K562 (cell line): ENCODE measurements around the gene WWTR1.

Experiments
- CHCHD3 ChIP-seq: fragments of 250-450 bp; sonication (Bioruptor Pico); IDR thresholded peaks from 2 replicates; pipeline ENCODE4 v2.1.2; 2022; ENCODE audit warnings: mild to moderate bottlenecking
- CTCF ChIP-seq, 3 experiments: IDR thresholded peaks in 2 of 3; conservative IDR thresholded peaks in 1 of 3; 2 replicates each; pipeline ENCODE4 v1.5.1; 2011 to 2012; ENCODE audit warnings: low read length in 3 of 3, mild to moderate bottlenecking in 3 of 3, control low read depth in 2 of 3, improper control_type of control experiment in 1 of 3, inconsistent platforms in 1 of 3, low read depth in 1 of 3, mixed read lengths in 1 of 3, moderate library complexity in 1 of 3; ENCODE audit not compliant: insufficient read depth in 2 of 3
- ELK1 ChIP-seq: sonication (generic); formaldehyde crosslinking; IDR thresholded peaks from 2 replicates; pipeline ENCODE4 v1.8.1; 2022; ENCODE audit warnings: missing genetic modification reagents
- ETV6 ChIP-seq, 3 experiments: fragments of 150-350 bp in 1 of 3; sonication (generic) in 1 of 3; formaldehyde crosslinking in 1 of 3; IDR thresholded peaks; 2 replicates each; pipeline versions ENCODE4 v1.6.1 to v1.8.0; 2014 to 2022; ENCODE audit warnings: borderline replicate concordance in 2 of 3, low read depth in 2 of 3, antibody characterized with exemption in 1 of 3, low read length in 1 of 3, mild to moderate bottlenecking in 1 of 3, missing genetic modification reagents in 1 of 3
- GTF2F1 ChIP-seq: IDR thresholded peaks from 2 replicates; pipeline ENCODE4 v1.6.1; 2011; ENCODE audit warnings: low read depth, low read length, improper control_type of control experiment
- HINFP ChIP-seq: fragments of 450-650 bp; conservative IDR thresholded peaks from 2 replicates; pipeline ENCODE4 v1.6.1; 2016; ENCODE audit warnings: missing genetic modification characterization, low read depth, mild to moderate bottlenecking, control low read depth, missing compliant biosample characterization
- PKNOX1 ChIP-seq: fragments of 450-650 bp; IDR thresholded peaks from 2 replicates; pipeline ENCODE4 v1.6.1; 2016
- POLR2AphosphoS5 ChIP-seq: IDR thresholded peaks from 2 replicates; pipeline ENCODE4 v1.6.1; 2011; ENCODE audit warnings: mild to moderate bottlenecking, low read depth, low read length, moderate library complexity; ENCODE audit not compliant: control insufficient read depth, insufficient read depth
- POU5F1 ChIP-seq: fragments of 150-350 bp; IDR thresholded peaks from 2 replicates; pipeline ENCODE4 v1.6.1; 2014; ENCODE audit warnings: borderline replicate concordance, low read length, low read depth, mild to moderate bottlenecking; ENCODE audit not compliant: partially characterized antibody
- SP1 ChIP-seq: sonication (generic); formaldehyde crosslinking; IDR thresholded peaks from 2 replicates; pipeline ENCODE4 v1.8.1; 2022; ENCODE audit warnings: mild to moderate bottlenecking, missing genetic modification reagents

GRCh38 chr3:149516920-149517319 is 140.9 kb downstream of the WWTR1 start:
- TF ChIP-seq CTCF (IDR thresholded peaks at IDR 0.05 in 2 of 3, conservative IDR thresholded peaks at IDR 0.05 in 1 of 3; ENCODE audit: insufficient read depth in 2 of 3, low read depth in 1 of 3, low read length in 3 of 3) = no peak
- TF ChIP-seq PKNOX1 = no peak
- no peak for TF ChIP-seq ETV6 (IDR thresholded peaks at IDR 0.05; ENCODE audit: borderline replicate concordance in 1 of 2, low read depth in 2 of 2, low read length in 1 of 2)
- TF ChIP-seq ETV6 (CRISPR knock-in tag; IDR thresholded peaks at IDR 0.05; ENCODE audit: borderline replicate concordance) = no peak
- TF ChIP-seq CHCHD3 (CRISPR knock-in tag) = no peak
- no peak for TF ChIP-seq HINFP (tag)
- no peak for TF ChIP-seq POU5F1
- TF ChIP-seq GTF2F1 = no peak
- no peak for TF ChIP-seq SP1 (CRISPR knock-in tag)
- TF ChIP-seq ELK1 (CRISPR knock-in tag) = no peak
- no peak for TF ChIP-seq POLR2AphosphoS5
